ENCODE data around the gene CIPC.

Gene CIPC

GRCh38 chr14:77123381-77124325 lies 25.6 kb downstream of the CIPC start:
- H2AFZ ChIP-seq (ENCODE audit: low read length), result no peak overlapping the region
- peaks cover 0 to 15% (median 7%) of the 10 kb centered on the region in 3 experiments for H3K27me3 ChIP-seq (ENCODE audit: control insufficient read depth in 3 of 3, insufficient read depth in 3 of 3, low read depth in 1 of 3, low read length in 3 of 3)
- no peaks in the 10 kb centered on the region for H3K9me3 ChIP-seq (replicated peaks in 1 of 2; ENCODE audit: control insufficient read depth in 2 of 2, insufficient read depth in 1 of 2, low read depth in 1 of 2, low read length in 2 of 2)
- peak overlapping the region; percentile 90 for H3K4me2 ChIP-seq (ENCODE audit: insufficient read depth, low read length, poor library complexity, severe bottlenecking)
- no peak overlapping the region for H3K27ac ChIP-seq (replicated peaks; ENCODE audit: low read length)
- no peak overlapping the region for H3K14ac ChIP-seq (ENCODE audit: low read length)
- no peak overlapping the region for H3K9ac ChIP-seq (ENCODE audit: low read depth, low read length, poor library complexity)
- no peak overlapping the region for H4K8ac ChIP-seq (ENCODE audit: low read depth, low read length)
- H3K23ac ChIP-seq (ENCODE audit: low read depth, low read length, poor library complexity), result no peak overlapping the region
- no peak overlapping the region for H3K4ac ChIP-seq (ENCODE audit: low read length)
- no peak overlapping the region for H2BK12ac ChIP-seq (ENCODE audit: low read length)
- H2BK120ac ChIP-seq (ENCODE audit: low read depth, low read length), result no peak overlapping the region
- H3K79me1 ChIP-seq (ENCODE audit: low read depth, low read length), result no peaks in the 10 kb centered on the region
- no peak overlapping the region for H2BK5ac ChIP-seq (ENCODE audit: low read length)
- no peak overlapping the region for H2AK5ac ChIP-seq (ENCODE audit: low read depth, low read length)
- no peak overlapping the region for H4K91ac ChIP-seq (ENCODE audit: low read depth, low read length, poor library complexity)
- H3K4me1 ChIP-seq (ENCODE audit: control insufficient read depth in 2 of 2, insufficient read depth in 1 of 2, low read depth in 1 of 2, low read length in 2 of 2), result peaks cover 4 to 23% of the 10 kb centered on the region in 2 donors
- no peak overlapping the region for H2BK15ac ChIP-seq (ENCODE audit: low read length)
- H3K18ac ChIP-seq (ENCODE audit: low read length), result no peak overlapping the region
- no peak for DNase-seq (ENCODE audit: low spot score)
- no peak overlapping the region for H3K4me3 ChIP-seq (ENCODE audit: low read length in 2 of 2)
- WGBS, 2 donors (ENCODE audit: extremely low coverage in 2 of 2, insufficient read length in 2 of 2, insufficient replicate concordance in 1 of 2), result no CpG with 5 or more reads among the region's 9 CpGs
- no peaks in the 10 kb centered on the region for H3K36me3 ChIP-seq (replicated peaks in 1 of 2; ENCODE audit: control insufficient read depth in 2 of 2, insufficient read depth in 2 of 2, low read length in 2 of 2)

GRCh38 chr14:77124345-77125280 lies 26.6 kb downstream of the CIPC start:
- H2BK5ac ChIP-seq (ENCODE audit: low read length), result peak overlapping the region; percentile 35
- peak overlapping the region; percentile 38 to 83 for H3K4me3 ChIP-seq (ENCODE audit: low read length in 2 of 2)
- peak overlapping the region; percentile 42 for H2BK12ac ChIP-seq (ENCODE audit: low read length)
- no peak overlapping the region for H3K4ac ChIP-seq (ENCODE audit: low read length)
- H3K9me3 ChIP-seq (replicated peaks in 1 of 2; ENCODE audit: control insufficient read depth in 2 of 2, insufficient read depth in 1 of 2, low read depth in 1 of 2, low read length in 2 of 2), result no peaks in the 10 kb centered on the region
- peak overlapping the region; percentile 20 for H3K23ac ChIP-seq (ENCODE audit: low read depth, low read length, poor library complexity)
- no peak overlapping the region for H2BK120ac ChIP-seq (ENCODE audit: low read depth, low read length)
- H3K79me1 ChIP-seq (ENCODE audit: low read depth, low read length), result no peaks in the 10 kb centered on the region
- peaks cover 0 to 15% (median 7%) of the 10 kb centered on the region in 3 experiments for H3K27me3 ChIP-seq (ENCODE audit: control insufficient read depth in 3 of 3, insufficient read depth in 3 of 3, low read depth in 1 of 3, low read length in 3 of 3)
- no CpG with 5 or more reads among the region's 73 CpGs for WGBS, 2 donors (ENCODE audit: extremely low coverage in 2 of 2, insufficient read length in 2 of 2, insufficient replicate concordance in 1 of 2)
- H3K4me1 ChIP-seq (ENCODE audit: control insufficient read depth in 2 of 2, insufficient read depth in 1 of 2, low read depth in 1 of 2, low read length in 2 of 2), result peaks cover 4 to 23% of the 10 kb centered on the region in 2 donors
- no peak overlapping the region for H4K91ac ChIP-seq (ENCODE audit: low read depth, low read length, poor library complexity)
- peak overlapping the region; percentile 86 for H3K14ac ChIP-seq (ENCODE audit: low read length)
- H3K36me3 ChIP-seq (replicated peaks in 1 of 2; ENCODE audit: control insufficient read depth in 2 of 2, insufficient read depth in 2 of 2, low read length in 2 of 2), result no peaks in the 10 kb centered on the region
- DNase-seq (ENCODE audit: low spot score), result peak; percentile 40
- H2AK5ac ChIP-seq (ENCODE audit: low read depth, low read length), result peak overlapping the region; percentile 36
- H3K18ac ChIP-seq (ENCODE audit: low read length), result peak overlapping the region; percentile 91
- H2BK15ac ChIP-seq (ENCODE audit: low read length), result peak overlapping the region; percentile 42
- peak overlapping the region; percentile 82 for H3K9ac ChIP-seq (ENCODE audit: low read depth, low read length, poor library complexity)
- H2AFZ ChIP-seq (ENCODE audit: low read length), result peak overlapping the region; percentile 70
- no peak overlapping the region for H3K27ac ChIP-seq (replicated peaks; ENCODE audit: low read length)
- H4K8ac ChIP-seq (ENCODE audit: low read depth, low read length), result no peak overlapping the region
- peak overlapping the region; percentile 90 for H3K4me2 ChIP-seq (ENCODE audit: insufficient read depth, low read length, poor library complexity, severe bottlenecking)

GRCh38 chr14:77125281-77125801 lies 27.3 kb downstream of the CIPC start:
- H2BK12ac ChIP-seq (ENCODE audit: low read length), result no peak overlapping the region
- H4K8ac ChIP-seq (ENCODE audit: low read depth, low read length), result no peak overlapping the region
- peak overlapping the region; percentile 86 for H3K14ac ChIP-seq (ENCODE audit: low read length)
- H3K23ac ChIP-seq (ENCODE audit: low read depth, low read length, poor library complexity), result no peak overlapping the region
- peak overlapping the region in 1 of 2 donors; percentile 83 for H3K4me3 ChIP-seq (ENCODE audit: low read length in 2 of 2)
- peak overlapping the region; percentile 70 for H2AFZ ChIP-seq (ENCODE audit: low read length)
- no peak overlapping the region for H2BK15ac ChIP-seq (ENCODE audit: low read length)
- H3K9me3 ChIP-seq (replicated peaks in 1 of 2; ENCODE audit: control insufficient read depth in 2 of 2, insufficient read depth in 1 of 2, low read depth in 1 of 2, low read length in 2 of 2), result no peaks in the 10 kb centered on the region
- peaks cover 4 to 23% of the 10 kb centered on the region in 2 donors for H3K4me1 ChIP-seq (ENCODE audit: control insufficient read depth in 2 of 2, insufficient read depth in 1 of 2, low read depth in 1 of 2, low read length in 2 of 2)
- peak overlapping the region; percentile 90 for H3K4me2 ChIP-seq (ENCODE audit: insufficient read depth, low read length, poor library complexity, severe bottlenecking)
- H4K91ac ChIP-seq (ENCODE audit: low read depth, low read length, poor library complexity), result no peak overlapping the region
- no peak overlapping the region for H2BK5ac ChIP-seq (ENCODE audit: low read length)
- H3K9ac ChIP-seq (ENCODE audit: low read depth, low read length, poor library complexity), result peak overlapping the region; percentile 67
- H3K4ac ChIP-seq (ENCODE audit: low read length), result no peak overlapping the region
- H2AK5ac ChIP-seq (ENCODE audit: low read depth, low read length), result no peak overlapping the region
- H3K27ac ChIP-seq (replicated peaks; ENCODE audit: low read length), result no peak overlapping the region
- H2BK120ac ChIP-seq (ENCODE audit: low read depth, low read length), result peak overlapping the region; percentile 56
- H3K27me3 ChIP-seq (ENCODE audit: control insufficient read depth in 3 of 3, insufficient read depth in 3 of 3, low read depth in 1 of 3, low read length in 3 of 3), result peaks cover 0 to 15% (median 7%) of the 10 kb centered on the region in 3 experiments
- H3K79me1 ChIP-seq (ENCODE audit: low read depth, low read length), result no peaks in the 10 kb centered on the region
- WGBS, 2 donors (ENCODE audit: extremely low coverage in 2 of 2, insufficient read length in 2 of 2, insufficient replicate concordance in 1 of 2), result no CpG with 5 or more reads among the region's 30 CpGs
- H3K36me3 ChIP-seq (replicated peaks in 1 of 2; ENCODE audit: control insufficient read depth in 2 of 2, insufficient read depth in 2 of 2, low read length in 2 of 2), result no peaks in the 10 kb centered on the region
- no peak for DNase-seq (ENCODE audit: low spot score)
- peak overlapping the region; percentile 86 for H3K18ac ChIP-seq (ENCODE audit: low read length)
